ENCODE data around the gene SEMA6A.

Gene SEMA6A

DNA sequence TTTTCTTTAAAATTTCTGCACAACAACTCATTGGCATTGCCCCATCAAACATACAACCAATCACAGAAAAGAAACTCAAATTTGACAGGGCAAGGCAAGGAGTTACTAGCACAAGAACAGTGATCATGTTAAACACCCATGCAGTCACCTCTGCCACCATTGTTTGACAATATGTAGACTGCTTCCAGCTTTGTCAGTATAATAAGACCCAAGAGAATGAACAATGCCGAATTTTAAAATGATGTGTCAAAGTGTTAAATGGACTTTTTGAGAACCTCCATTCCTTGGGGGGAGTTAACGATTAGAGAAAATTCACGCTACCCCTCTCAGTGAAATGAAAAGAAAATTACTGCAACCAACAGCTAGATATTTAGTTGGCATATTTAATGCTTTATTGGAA, 109.2 kb downstream of the SEMA6A start:
- DNase-seq (ENCODE audit: low spot score) = no peak

DNA sequence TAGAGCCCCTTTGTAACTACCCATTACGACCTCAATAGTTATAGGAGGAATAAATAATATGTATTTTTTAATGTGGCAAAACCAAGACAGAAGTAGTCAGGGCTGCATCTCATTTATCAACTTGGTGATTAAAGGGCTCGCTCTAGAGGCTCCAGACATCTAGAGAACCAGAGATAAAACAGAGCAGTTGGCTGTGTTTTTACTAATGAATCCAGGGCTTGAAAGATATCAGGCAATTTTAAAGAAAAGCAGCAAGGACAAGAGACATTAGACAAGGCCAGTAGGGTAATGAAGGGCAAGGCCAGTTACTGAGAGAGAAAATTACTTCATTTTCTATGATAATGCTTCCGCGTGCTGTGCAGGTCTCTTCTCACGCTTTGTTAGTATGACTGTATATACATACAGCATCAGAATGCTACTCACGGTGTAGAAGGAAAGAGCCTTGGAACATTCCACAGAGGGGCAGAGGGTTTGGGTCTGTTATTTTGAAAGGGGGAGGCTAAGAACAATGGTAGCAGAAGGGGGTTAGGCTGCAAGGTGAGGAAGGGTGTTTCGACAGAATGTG, 110.4 kb downstream of the SEMA6A start:
- DNase-seq (ENCODE audit: low spot score) = no peak

DNA sequence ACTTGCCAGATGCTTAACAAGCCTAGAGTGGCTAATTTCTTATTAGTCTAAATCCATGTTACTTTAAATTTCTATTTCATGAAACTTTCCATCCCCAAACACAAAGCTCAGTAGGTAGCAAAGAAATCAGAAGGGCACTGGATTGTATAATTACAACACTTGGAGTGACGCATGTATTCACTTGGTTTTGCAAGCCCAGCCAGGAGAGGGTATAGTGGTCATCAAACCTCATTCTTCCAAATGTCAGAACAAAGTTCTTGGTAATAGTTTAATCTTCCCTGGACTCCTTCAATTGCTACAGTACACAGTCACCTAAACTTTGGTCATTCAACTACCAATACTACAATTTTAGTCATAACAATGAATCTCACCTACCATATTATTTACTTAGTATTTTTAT, 112.1 kb downstream of the SEMA6A start:
- DNase-seq (ENCODE audit: low spot score) = no peak

DNA sequence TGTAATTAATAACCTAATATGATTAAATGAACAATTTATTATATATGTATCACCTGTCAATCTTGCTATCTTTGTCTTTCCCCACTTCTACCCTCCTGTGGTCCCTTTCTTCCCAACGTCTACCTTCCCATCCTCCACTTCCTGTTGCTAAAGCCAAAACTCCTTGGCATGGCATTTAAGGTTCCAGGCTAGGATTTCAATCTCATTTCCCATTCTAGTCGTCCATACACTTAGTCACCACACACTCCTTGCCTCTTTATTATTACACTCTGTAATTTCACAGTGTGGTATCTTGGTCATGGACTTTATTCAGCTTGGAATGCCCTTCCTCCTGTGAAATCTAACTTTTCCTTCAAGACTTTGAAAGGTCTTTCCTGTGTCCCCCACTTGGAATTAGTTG, 115.3 kb downstream of the SEMA6A start:
- DNase-seq (ENCODE audit: low spot score) = no peak

DNA sequence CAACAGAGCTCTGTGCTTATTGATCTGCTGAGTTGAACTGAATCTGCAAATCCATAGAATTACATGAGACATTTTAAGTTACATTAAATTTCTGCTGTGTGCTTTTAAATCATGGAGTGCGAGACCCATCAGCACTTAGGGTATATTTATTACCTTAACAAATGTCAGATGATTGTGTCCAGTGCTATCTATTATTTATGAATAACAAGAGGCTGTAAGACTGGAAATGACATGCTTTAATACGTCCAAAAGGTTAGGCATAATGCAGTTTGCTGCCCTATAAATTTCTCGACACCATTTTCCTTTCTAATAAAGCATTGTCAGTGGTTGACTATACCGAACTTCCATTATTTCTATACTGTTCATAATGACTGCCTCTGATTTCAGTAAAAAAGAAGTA, 117.6 kb downstream of the SEMA6A start:
- DNase-seq (ENCODE audit: low spot score) = no peak

DNA sequence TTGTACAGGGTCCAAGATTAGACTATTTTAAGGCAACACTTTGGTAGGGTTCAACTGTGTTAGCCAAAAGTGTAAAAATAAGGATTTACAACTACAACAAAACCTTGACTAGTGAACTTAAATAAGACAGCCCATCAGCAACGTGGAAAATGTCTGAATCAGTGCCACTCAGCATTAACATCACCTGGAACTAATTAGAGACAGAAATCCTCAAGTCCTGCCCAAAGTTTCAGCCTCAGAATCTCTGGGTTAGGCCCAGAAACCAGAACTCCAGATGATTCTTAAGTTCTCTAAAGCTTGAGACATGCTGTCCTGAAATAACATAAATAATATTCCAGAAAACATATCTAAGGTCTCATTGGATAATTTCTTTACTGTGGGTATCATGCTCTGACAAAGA, 118.6 kb downstream of the SEMA6A start:
- no peak for DNase-seq (ENCODE audit: low spot score)

DNA sequence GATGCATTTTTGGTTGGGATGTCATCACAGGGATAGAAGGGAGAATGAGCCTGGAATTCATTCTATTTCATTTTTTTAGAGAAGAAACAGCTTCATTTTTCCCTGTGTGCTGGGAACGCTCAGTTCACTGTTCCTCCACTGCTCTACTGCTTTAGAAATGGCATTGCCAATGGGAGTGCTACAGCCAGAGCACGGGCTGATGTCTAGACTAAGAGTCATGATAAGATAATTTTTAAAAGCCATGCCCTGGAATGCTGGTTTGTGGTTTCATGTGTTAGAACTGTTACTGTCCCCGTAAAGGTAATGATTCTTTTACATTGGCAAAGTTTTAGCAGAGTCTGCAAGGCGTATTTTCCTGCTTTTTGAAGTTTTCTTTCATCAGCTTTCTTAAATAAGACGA, 119.6 kb downstream of the SEMA6A start:
- no peak for DNase-seq (ENCODE audit: low spot score)

DNA sequence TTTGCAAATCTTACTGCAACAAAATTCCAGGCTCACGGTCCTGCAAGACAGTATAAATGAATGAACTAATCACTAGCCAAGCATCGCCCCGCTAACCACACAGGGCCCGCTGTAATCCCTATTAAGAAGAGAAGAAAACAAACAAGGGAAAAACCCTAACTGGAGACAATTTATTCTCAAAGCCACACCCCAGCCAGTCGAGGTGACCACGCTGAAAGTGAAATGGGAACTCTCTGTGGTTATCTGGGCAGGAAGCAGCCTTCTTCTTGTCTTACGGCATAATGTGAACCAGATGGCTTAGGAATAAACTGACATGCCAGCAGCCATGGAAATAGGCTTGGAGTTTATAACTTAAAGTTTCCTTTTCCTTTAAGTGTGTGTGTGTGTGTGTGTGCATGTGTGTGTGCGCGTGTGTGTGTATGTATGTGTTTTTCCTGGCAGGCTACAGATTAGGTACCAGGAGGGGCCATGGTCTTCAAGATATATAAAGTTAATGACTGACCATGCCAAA, 120.2 kb downstream of the SEMA6A start:
- DNase-seq (ENCODE audit: low spot score) = no peak

DNA sequence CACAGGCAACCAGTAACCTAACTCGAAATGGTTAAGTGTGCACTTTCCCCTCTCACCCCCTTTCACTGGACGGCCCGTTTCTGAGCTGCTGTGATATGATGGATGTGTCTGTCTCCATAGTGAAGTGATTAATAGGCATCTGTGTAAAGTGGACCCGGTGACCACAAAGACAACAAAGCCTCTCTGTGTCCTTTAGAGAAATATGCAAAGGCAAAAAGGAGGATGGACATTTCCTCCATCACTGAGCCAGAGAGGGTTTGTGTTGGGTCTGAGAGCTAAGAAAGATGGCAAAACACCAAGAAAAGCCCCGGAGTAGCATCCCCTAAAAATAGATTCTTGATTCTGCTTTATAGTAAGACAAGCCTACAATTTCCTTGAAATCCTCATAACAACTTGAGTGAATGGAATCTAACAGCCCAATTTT, 120.6 kb downstream of the SEMA6A start:
- no peak for DNase-seq (ENCODE audit: low spot score)

DNA sequence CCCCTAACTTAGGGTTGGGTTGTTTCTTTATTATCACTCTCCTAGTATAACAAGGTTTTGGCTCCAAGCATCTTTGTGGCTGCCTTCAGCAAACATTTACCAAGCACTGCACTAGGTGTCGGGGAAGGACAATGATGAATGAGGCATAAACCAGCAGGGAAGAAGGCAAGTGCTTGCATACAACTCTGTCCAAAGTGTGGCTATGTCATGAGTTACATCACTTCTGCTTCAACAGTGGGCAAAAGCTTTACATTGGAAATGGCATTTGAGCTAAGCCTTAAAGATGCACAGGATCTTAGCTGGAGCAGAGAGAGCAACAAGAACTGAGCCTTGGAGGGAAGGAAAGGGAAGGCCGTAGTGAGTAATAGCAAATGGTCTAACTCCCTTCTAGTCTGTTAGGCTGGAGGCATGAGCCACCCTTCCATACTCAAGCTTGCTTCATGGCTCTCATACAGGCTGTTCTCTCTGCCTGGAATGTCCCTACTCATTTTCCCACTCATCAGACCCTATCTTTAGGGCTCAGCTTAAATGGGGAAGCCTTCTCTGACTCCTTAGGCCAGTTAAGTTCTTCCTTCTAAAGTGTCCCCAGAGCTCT, 121.8 kb downstream of the SEMA6A start:
- DNase-seq (ENCODE audit: low spot score) = no peak

DNA sequence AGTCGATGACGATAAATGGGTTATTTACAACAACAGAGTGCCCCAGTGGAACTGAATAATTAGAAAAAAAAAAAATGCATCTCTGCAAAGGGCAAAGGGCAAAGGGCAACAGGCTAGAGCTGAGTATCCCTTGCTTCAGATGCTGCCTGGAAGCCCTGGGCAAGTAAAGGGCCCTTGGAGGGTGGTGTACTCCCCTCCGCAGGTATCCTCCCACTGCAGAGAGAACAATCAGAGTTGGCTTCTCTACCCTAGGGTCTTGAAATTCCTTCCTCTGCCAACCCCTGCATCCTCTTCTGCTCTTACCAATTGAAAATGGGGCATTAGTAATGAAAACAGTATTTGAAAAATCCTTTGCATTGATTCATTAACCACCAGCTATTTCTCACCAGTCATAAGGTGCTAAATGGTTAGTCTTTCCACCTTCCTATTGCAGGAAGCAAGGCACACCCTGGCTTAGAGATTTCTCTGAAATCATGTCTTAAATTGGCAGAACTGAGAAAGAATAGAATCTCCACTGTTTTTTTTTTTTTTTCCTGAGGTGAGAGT, 122.6 kb downstream of the SEMA6A start:
- DNase-seq (ENCODE audit: low spot score) = no peak

DNA sequence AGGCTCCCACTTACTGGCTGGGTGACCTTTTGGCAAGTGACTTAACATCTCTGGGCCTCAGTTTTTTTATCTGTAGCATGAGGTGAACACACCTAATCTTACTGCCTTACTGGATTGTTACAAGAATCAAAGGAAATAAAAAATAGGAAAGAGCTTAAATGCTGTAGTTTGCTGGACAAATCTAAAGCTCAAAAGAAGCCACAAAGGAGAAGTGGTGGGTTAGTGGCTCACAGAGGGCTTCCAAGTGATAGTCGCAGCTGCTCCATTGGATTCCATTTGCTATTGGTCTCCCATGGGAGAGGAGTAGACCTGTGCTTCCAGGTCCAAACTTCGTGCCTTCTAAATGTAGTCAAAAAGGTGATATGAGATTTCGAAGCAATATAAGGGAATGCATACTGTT, 123.6 kb downstream of the SEMA6A start:
- DNase-seq (ENCODE audit: low spot score) = no peak

DNA sequence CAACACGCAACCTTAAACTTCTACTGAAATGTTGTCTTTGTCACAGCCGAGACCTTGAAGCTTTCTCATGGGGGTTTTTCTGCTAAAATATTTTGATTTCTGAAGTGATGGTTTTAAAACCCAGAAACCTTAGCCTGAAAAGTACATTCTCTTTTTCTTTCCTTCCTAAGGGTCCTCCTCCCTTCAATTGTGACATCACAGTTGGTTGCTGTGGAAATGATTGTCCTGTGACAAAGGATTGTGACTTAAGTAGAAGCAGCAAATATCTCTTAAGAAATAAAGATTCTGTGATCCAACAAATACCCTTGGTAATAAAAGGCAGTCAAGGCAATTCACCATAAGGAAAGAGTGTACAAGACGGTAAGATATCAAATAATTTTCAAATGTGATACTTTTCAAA, 125.2 kb downstream of the SEMA6A start:
- no peak for DNase-seq (ENCODE audit: low spot score)

DNA sequence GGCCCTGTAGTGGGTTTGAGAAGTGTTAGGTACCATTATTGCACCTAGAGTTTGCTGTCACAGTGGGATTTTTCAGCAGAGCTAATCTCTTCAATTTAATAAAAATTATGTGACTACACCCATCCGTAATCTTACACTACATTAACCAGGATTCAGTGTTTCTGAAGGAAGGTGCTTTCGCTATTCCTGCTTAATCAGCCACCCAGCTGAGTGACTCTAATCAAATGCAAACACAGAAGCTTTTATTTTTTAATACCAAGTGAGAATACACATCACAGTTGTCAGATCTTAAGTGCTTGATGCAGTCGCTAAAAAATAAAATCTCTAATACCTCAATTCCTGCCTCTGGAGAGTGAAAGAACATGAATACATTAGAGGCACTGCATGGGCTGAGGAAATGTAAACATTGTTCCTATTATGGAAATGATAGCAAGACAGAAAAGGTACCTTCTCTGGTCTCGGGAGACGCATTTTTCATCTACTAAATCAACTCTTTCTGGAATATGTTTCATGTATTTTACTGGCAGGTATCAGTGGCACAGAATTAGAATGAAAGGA, 125.7 kb downstream of the SEMA6A start:
- no peak for DNase-seq (ENCODE audit: low spot score)

DNA sequence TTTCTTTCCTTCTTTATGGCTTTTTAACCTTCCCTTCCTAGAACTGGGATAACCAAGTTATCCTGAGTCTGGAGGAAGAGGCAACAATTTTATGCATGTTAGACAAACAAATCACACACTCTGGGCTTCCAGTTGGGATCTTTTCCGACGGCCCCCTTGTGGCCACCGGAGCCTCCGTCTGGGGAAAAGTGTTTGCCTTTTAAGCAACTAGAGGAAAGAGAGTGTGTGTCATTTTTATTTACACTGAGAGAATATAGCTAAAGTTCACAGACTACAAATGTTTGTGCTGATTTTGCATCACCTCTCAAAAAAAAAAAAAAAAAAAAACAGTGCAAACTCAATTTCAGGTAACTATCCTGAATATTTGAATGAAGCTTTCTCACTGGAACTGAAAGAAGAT, 126.2 kb downstream of the SEMA6A start:
- DNase-seq (ENCODE audit: low spot score) = no peak

DNA sequence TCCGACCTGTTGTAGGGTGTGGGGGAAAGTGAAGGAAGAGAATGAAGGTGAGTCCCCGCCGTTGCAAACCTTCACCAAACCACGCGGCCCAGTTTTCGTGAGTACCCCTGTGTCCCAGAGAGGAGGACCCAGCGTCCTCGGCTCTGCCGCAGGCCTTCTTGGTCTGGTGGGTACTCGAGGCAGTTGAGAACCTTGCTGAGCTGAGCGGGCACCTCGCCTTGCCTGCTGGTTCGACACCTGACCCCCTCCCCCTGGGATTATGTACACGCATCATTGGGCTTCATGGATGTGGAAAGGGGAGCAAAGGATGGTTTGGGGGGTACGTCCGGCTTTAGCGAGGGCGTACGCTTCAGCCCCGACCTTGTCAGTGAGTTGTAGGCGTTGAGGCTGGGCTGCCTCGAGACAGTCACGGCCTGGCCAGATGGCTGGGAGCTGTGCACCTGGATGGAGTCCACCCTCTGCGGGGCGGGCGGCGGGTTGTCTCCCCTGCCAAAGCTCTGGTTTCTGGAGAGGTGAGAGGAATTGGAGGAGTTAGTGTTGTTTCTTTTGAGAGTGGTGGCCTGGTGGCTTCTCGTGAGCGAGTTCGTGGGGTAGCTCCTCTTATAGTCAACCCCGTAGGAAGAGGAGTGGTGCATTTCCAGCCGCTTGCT, 128.1 kb downstream of the SEMA6A start:
- DNase-seq (ENCODE audit: low spot score) = no peak

DNA sequence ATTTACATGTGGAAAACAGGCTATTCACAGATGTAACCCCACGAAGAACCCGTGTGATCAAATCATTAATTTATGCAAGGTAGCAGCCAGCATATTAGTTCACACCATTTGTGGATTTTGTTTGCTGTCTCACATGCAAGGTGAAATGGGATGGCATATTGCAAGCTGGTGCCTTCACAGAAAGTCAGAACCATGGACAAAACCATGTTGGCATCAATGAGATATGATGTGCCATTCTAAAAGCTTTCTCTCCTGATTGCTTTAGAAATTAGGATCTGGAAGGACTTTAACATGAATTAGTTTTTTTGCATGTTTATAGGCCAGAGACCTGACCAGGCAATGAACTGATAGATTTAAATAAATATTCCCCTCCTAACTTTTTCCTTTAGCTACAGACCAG, 129.3 kb downstream of the SEMA6A start:
- DNase-seq (ENCODE audit: low spot score) = no peak

DNA sequence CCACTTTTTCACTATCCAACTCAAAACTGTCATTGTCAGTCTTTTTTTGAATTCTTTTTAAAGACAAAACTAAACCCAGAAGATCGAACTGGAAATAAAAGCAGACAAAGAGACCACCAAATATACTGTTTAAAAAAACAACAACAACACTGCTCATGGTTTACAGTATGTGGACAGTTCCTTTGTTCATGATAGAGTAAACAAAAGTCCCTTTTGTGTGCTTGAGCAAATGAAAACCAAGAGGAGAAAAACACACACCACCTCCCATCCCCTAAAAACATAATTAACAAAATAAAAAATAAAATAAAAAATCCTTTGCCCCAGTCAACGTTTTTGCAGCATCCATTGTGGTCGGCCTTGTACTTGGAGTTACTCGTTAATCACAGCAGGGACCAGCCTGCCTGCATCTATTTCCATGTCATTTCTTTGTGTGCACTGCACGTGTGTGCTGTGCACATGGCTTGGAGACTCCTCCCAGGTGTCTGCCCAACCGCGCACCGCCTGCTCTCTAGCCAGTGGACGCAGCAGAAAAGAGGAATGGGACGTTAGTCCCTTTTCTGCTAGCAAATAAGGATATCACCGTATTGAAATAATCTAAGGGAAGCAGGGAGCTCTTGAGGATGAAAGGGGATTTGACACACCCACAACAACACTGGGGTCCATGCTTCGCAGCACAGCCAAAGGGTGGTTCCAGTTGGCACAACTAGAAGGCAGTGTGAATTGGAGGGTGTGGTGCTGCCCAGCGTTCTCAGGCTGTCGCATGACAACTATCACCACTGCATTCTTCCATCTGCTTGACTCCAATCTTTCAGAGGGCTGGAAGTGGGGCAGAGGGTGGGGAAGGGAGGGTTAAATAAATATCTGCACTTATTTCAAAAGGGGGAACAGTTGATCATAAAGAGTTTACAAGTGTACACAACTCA, 130.0 kb downstream of the SEMA6A start:
- DNase-seq (ENCODE audit: low spot score) = no peak

DNA sequence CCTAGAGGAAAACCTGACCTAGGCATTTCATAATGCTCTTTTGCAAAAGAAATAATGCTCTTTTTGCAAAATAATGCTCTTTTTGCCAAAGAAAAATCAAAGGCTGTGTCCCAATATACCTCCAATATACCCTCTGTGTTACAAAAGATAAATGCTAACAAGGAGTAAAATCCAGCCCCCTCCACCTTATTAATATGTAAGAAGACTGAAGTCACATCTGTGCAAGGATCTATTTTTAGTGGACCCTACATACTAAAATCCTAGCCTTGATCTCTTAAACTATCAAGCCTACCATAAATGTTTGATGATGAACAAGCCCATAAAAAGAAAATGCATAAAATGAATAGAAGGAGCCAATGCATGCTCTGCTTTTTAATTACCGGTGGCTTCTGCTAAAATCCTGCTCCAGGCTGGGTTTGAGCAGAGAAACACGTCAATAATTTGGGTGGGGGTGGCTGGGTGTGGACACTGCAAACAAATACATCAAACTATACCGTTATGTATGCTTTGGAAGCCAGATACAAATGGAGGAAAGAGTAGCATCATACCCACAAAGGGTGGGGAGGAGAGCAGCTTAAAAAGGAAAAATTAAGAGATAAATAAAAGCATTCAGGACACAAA, 131.6 kb downstream of the SEMA6A start:
- no peak for DNase-seq (ENCODE audit: low spot score)

DNA sequence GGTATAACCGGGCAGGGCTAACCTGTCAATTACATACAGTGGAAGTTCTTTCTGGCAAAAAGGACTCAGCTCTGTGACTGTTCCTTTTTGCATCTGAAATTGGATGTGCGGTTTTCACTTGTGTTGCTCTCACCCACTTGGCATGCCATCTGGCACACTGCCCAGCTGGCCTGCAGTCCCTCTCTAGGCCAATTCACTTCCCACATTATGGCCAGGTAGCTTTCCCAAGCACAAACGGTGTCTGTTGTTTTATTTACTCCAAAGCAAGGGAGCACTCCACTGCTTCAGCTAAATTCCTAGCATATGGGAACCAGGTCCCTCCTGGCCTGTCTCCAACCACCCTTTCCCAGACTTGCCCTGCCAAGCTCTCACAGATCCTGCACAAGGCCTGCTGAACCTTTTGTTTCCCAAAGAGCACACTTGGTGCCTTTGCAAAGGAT, 132.5 kb downstream of the SEMA6A start:
- DNase-seq (ENCODE audit: low spot score) = no peak

DNA sequence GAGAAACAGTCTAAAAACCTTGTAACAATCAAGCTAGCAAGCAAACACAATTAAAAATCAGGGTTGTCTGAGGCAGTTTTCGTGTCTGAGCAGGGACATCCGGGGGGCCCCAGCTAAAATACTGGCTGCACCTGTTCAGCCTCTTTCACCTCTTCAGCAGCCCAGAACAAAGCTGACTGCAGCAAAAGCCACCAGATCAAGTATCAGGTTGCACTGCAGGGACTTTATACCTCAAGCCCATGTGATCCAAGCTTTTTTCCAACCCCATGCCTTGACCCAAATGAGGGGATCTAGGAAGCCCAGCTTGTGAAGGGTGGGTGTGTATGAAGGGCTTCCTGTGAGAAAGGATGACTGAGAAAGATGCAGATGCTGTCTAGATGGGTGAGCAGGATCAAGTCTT, 133.4 kb downstream of the SEMA6A start:
- peak; percentile 29 for DNase-seq (ENCODE audit: low spot score)
